Colonic mucosa (tissue), 4 donors: ENCODE results near the gene POC1A. TPM values are rescaled to one million over a fixed set of nuclear protein-coding genes. Genes with fewer than 3 reads are reported as not detected.

Source experiments
- DNase-seq: peaks from one replicate; pipeline ENCODE4 v3.0.0-alpha.2; 2020
- H3K27ac ChIP-seq: fragments of 200-600 bp; one replicate; pipeline ENCODE4 v1.8.0; 2021
- H3K27me3 ChIP-seq: fragments of 200-600 bp; one replicate; pipeline ENCODE4 v1.8.0; 2021
- H3K36me3 ChIP-seq: fragments of 200-600 bp; one replicate; pipeline ENCODE4 v1.8.0; 2021
- H3K4me1 ChIP-seq: fragments of 200-600 bp; one replicate; pipeline ENCODE4 v1.8.0; 2021; ENCODE audit warnings: mild to moderate bottlenecking
- H3K4me3 ChIP-seq: fragments of 200-600 bp; one replicate; pipeline ENCODE4 v1.8.0; 2021
- H3K9ac ChIP-seq, 2 donors: one replicate each; pipeline ENCODE4 v1.7.0; 2013; ENCODE audit warnings: control low read depth in 2 of 2, low read depth in 2 of 2, low read length in 2 of 2
- H3K9me3 ChIP-seq: fragments of 200-600 bp; one replicate; pipeline ENCODE4 v1.8.0; 2021
- CTCF ChIP-seq: fragments of 200-600 bp; IDR thresholded peaks from one replicate; pipeline ENCODE4 v1.8.0; 2022; ENCODE audit warnings: antibody characterized with exemption, mild to moderate bottlenecking
- intact Hi-C: fragments of 100-400 bp; cut with DNase I; formaldehyde crosslinking; loops from one replicate; pipeline ENCODE4 v1.14.1; 2022
- total RNA-seq, 2 donors: library from RNA; stranded (reverse); fragmentation: NEBNext Ultra II Directional in 1 of 2; extraction: Animal tissue kit (Norgen Biotek cat#: 25700) in 1 of 2; gene quantifications; one replicate each; pipeline ENCODE4 v1.2.1, GENCODE V29; 2021
- donor health status: healthy.
- donor health status: DM: no; HTN: no; CAD: no.
- donor health status: DM: no; HTN: no; CAD: no.

The POC1A gene
- total RNA-seq, 2 donors from 2014 or later: 7.6 to 33.7 TPM

GRCh38 chr3:52088445-52089367 lies 65.5 kb downstream of the POC1A start:
- no peak for DNase-seq
- Histone ChIP-seq H3K4me1 (no peaks in the 10 kb centered on the region), H3K27ac (no peak overlapping the region), H3K4me3 (no peak overlapping the region), H3K9ac (no peak overlapping the region), H3K36me3 (no peaks in the 10 kb centered on the region), H3K9me3 (no peaks in the 10 kb centered on the region), H3K27me3 (no peaks in the 10 kb centered on the region)
- intact Hi-C loops: no loop called here
- TF ChIP-seq CTCF: no peak

- no peak overlapping the region for H3K9ac ChIP-seq
- no peaks in the 10 kb centered on the region for H3K36me3 ChIP-seq
- TF ChIP-seq CTCF: no peak
- H3K4me1 ChIP-seq: no peaks in the 10 kb centered on the region
- DNase-seq: no peak
- no peak overlapping the region for H3K4me3 ChIP-seq
- no peak overlapping the region for H3K27ac ChIP-seq
- H3K9me3 ChIP-seq: no peaks in the 10 kb centered on the region
- intact Hi-C loops: no loop called here
- no peaks in the 10 kb centered on the region for H3K27me3 ChIP-seq
Observed at GRCh38 chr3:52087731-52088130, 66.5 kb downstream of the POC1A start.

- Histone ChIP-seq H3K9ac (no peak overlapping the region), H3K4me3 (no peak overlapping the region), H3K27me3 (no peaks in the 10 kb centered on the region), H3K36me3 (no peaks in the 10 kb centered on the region), H3K27ac (no peak overlapping the region), H3K4me1 (no peaks in the 10 kb centered on the region), H3K9me3 (no peaks in the 10 kb centered on the region)
- DNase-seq: no peak
- no peak for TF ChIP-seq CTCF
- intact Hi-C loops: no loop called here
Observed at GRCh38 chr3:52086976-52087663, 67.1 kb downstream of the POC1A start.

- no peak for DNase-seq
- no peaks in the 10 kb centered on the region for H3K27me3 ChIP-seq
- no peaks in the 10 kb centered on the region for H3K36me3 ChIP-seq
- no peak overlapping the region for H3K9ac ChIP-seq
- no peak overlapping the region for H3K27ac ChIP-seq
- H3K4me1 ChIP-seq: no peaks in the 10 kb centered on the region
- intact Hi-C loops: no loop called here
- H3K9me3 ChIP-seq: no peaks in the 10 kb centered on the region
- no peak for TF ChIP-seq CTCF
- no peak overlapping the region for H3K4me3 ChIP-seq
Observed at GRCh38 chr3:52086461-52086860, 67.8 kb downstream of the POC1A start.

- Histone ChIP-seq H3K4me1 (no peaks in the 10 kb centered on the region), H3K27ac (no peak overlapping the region), H3K4me3 (no peak overlapping the region), H3K27me3 (no peaks in the 10 kb centered on the region), H3K36me3 (no peaks in the 10 kb centered on the region), H3K9me3 (no peaks in the 10 kb centered on the region), H3K9ac (no peak overlapping the region)
- no peak for DNase-seq
- TF ChIP-seq CTCF: no peak
- intact Hi-C loops: no loop called here
Observed at GRCh38 chr3:52085681-52086282, 68.4 kb downstream of the POC1A start.
